Measurements from ENCODE around the gene USE1.

Gene USE1

GRCh38 chr19:17205237-17206140 lies 9.7 kb upstream of the USE1 start:
- DNase-seq (ENCODE audit: low spot score) = no peak

GRCh38 chr19:17206736-17207581 lies 8.2 kb upstream of the USE1 start:
- DNase-seq (ENCODE audit: low spot score) = no peak

GRCh38 chr19:17209126-17210036 lies 5.8 kb upstream of the USE1 start:
- no peak for DNase-seq (ENCODE audit: low spot score)

GRCh38 chr19:17210296-17210695 lies 4.9 kb upstream of the USE1 start:
- DNase-seq (ENCODE audit: low spot score) = no peak

GRCh38 chr19:17211547-17212446 lies 3.4 kb upstream of the USE1 start:
- no peak for DNase-seq (ENCODE audit: low spot score)

GRCh38 chr19:17213334-17213733 lies 1.8 kb upstream of the USE1 start:
- DNase-seq (ENCODE audit: low spot score) = no peak

- DNase-seq (ENCODE audit: low spot score) = no peak
These were observed 540 bp upstream of the USE1 start for GRCh38 chr19:17214508-17215126.

- no peak for DNase-seq (ENCODE audit: low spot score)
These were observed 1.0 kb downstream of the USE1 start for GRCh38 chr19:17216058-17216670.

- no peak for DNase-seq (ENCODE audit: low spot score)
These were observed 4.1 kb downstream of the USE1 start for GRCh38 chr19:17219286-17219685.

GRCh38 chr19:17220207-17220758 lies 5.1 kb downstream of the USE1 start:
- no peak for DNase-seq (ENCODE audit: low spot score)

- no peak for DNase-seq (ENCODE audit: low spot score)
These were observed 9.9 kb downstream of the USE1 start for GRCh38 chr19:17225053-17225452.

- peak; percentile 98 for DNase-seq (ENCODE audit: low spot score)
These were observed 11.1 kb downstream of the USE1 start, which contains the start of gene OCEL1 for GRCh38 chr19:17226002-17226933. OCEL1 (plus strand) TSS chr19:17226226; CDS start chr19:17226248, 22 bp downstream.

GRCh38 chr19:17227798-17228367 lies 12.7 kb downstream of the USE1 start:
- DNase-seq (ENCODE audit: low spot score) = no peak

GRCh38 chr19:17229890-17230289 lies 14.7 kb downstream of the USE1 start:
- DNase-seq (ENCODE audit: low spot score) = no peak

- no peak for DNase-seq (ENCODE audit: low spot score)
These were observed 17.1 kb downstream of the USE1 start for GRCh38 chr19:17232258-17232657.

GRCh38 chr19:17234911-17235299 lies 19.7 kb downstream of the USE1 start:
- no peak for DNase-seq (ENCODE audit: low spot score)

GRCh38 chr19:17235300-17235970 lies 20.3 kb downstream of the USE1 start:
- peak; percentile 60 for DNase-seq (ENCODE audit: low spot score)

All from putamen (tissue), 1 donor.